Measurements from ENCODE around the gene KLHL4.
"Not testable (repeated sequence)": the region's sequence is repeated elsewhere in the genome, so short reads cannot be mapped to it uniquely, and the experiment has no call there.

The KLHL4 gene

GRCh38 chrX:87517571-87518141 is at the start of gene KLHL4:
KLHL4 (plus strand) TSS chrX:87517802; CDS start chrX:87517894, 92 bp downstream.
- no peak for TF ChIP-seq CTCF (conservative IDR thresholded peaks at IDR 0.05; ENCODE audit: low read length)
- no peak within 1 kb of the TSS for H3K4me3 ChIP-seq (ENCODE audit: low read length)
- DNase-seq (ENCODE audit: low read depth), result no peak

GRCh38 chrX:87468941-87469340 is 48.7 kb upstream of the KLHL4 start:
- DNase-seq (ENCODE audit: low read depth), result no peak
- no peak overlapping the region for H3K4me3 ChIP-seq (ENCODE audit: low read length)
- TF ChIP-seq CTCF (conservative IDR thresholded peaks at IDR 0.05; ENCODE audit: low read length), result no peak

GRCh38 chrX:87475793-87476192 is 41.8 kb upstream of the KLHL4 start:
- H3K4me3 ChIP-seq (ENCODE audit: low read length), result no peak overlapping the region
- no peak for DNase-seq (ENCODE audit: low read depth)
- no peak for TF ChIP-seq CTCF (conservative IDR thresholded peaks at IDR 0.05; ENCODE audit: low read length)

- not testable (repeated sequence) for H3K4me3 ChIP-seq (ENCODE audit: low read length); DNase-seq (ENCODE audit: low read depth)
Observed at GRCh38 chrX:87478703-87479102, 38.9 kb upstream of the KLHL4 start.

- no peak overlapping the region for H3K4me3 ChIP-seq (ENCODE audit: low read length)
- no peak for TF ChIP-seq CTCF (conservative IDR thresholded peaks at IDR 0.05; ENCODE audit: low read length)
- DNase-seq (ENCODE audit: low read depth), result no peak
Observed at GRCh38 chrX:87489071-87489470, 28.5 kb upstream of the KLHL4 start.

- DNase-seq (ENCODE audit: low read depth), result no peak
- no peak for TF ChIP-seq CTCF (conservative IDR thresholded peaks at IDR 0.05; ENCODE audit: low read length)
- H3K4me3 ChIP-seq (ENCODE audit: low read length), result no peak overlapping the region
Observed at GRCh38 chrX:87515836-87516235, 1.8 kb upstream of the KLHL4 start.

- DNase-seq (ENCODE audit: low read depth), result no peak
- no peak for TF ChIP-seq CTCF (conservative IDR thresholded peaks at IDR 0.05; ENCODE audit: low read length)
- no peak overlapping the region for H3K4me3 ChIP-seq (ENCODE audit: low read length)
Observed at GRCh38 chrX:87516717-87517121, 883 bp upstream of the KLHL4 start.

GRCh38 chrX:87518504-87518903 is 902 bp downstream of the KLHL4 start:
- TF ChIP-seq CTCF (conservative IDR thresholded peaks at IDR 0.05; ENCODE audit: low read length), result no peak
- H3K4me3 ChIP-seq (ENCODE audit: low read length), result no peak overlapping the region
- DNase-seq (ENCODE audit: low read depth), result no peak
